Measurements from ENCODE around the gene OR10G3. TPM values are rescaled to one million over a fixed set of nuclear protein-coding genes. Genes with fewer than 3 reads are reported as not detected.

Gene OR10G3
- total and polyA plus RNA-seq, 2 of the 13 experiments (the other 11 are each of a cell fraction or from before 2014, with no cell fraction given): not detected

DNA sequence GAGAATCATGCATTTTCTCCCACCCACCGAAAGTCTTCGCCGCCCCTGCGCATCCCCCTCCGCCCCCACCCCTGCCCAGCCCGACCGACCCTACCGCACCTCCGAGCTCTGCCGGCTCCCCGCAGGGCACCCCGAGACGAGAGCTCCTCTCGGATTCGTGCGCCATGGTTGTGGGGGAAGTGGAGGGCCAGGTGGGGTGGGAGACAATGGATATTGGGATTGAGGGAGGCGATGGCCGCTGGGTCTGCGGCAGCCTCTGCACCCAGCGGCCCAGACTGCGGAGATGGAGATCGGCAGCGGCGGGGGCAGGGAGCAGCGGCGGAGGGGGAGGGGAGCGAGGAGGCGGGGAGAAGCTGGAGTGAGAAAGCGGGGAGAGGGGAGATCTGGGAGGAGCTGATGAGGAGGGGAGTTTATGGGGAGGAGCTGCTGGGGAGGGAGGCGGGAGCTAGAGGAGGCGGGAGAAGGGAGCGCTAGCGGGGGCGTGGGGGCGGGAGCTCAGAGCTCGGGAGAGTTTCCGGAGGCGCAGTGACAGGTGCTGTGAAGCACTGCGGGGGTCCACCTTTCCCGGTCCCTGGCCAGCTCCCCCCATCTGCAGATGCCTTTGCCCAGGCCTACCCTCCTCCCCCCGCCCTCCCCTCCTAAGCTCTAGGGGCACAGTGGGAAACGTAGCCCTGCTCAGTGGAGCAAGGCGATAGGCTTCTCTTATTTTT lies 53.8 kb downstream of the OR10G3 start, which contains the start of gene SALL2 (continued):
- TF ChIP-seq CSRNP1 (CRISPR knock-in tag; IDR thresholded peaks at IDR 0.05) (no peak), RAD51 (IDR thresholded peaks at IDR 0.05; ENCODE audit: borderline replicate concordance) (no peak), SALL2 (CRISPR knock-in tag; IDR thresholded peaks at IDR 0.05) (no peak; the same call in 1 of the 2 replicates), ZNF607 (CRISPR knock-in tag; IDR thresholded peaks at IDR 0.05; ENCODE audit: borderline replicate concordance) (0 out of 2 replicates have a peak, but pooled peaks have one; percentile 23), RBM39 (IDR thresholded peaks at IDR 0.05; ENCODE audit: low read depth, low read length, poor library complexity, severe bottlenecking) (peak; percentile 41), MTF2 (CRISPR knock-in tag; IDR thresholded peaks at IDR 0.05; ENCODE audit: borderline replicate concordance) (no peak), FOXM1 (CRISPR knock-in tag; IDR thresholded peaks at IDR 0.05) (no peak), PREB (CRISPR knock-in tag; IDR thresholded peaks at IDR 0.05) (no peak), JARID2 (CRISPR knock-in tag; IDR thresholded peaks at IDR 0.05; ENCODE audit: insufficient replicate concordance) (no peak), ZFY (CRISPR knock-in tag; IDR thresholded peaks at IDR 0.05) (peak; percentile 45), ATF1 (CRISPR knock-in tag; IDR thresholded peaks at IDR 0.05) (no peak), JDP2 (CRISPR knock-in tag; IDR thresholded peaks at IDR 0.05; ENCODE audit: borderline replicate concordance) (no peak), ZNF577 (CRISPR knock-in tag; IDR thresholded peaks at IDR 0.05; ENCODE audit: borderline replicate concordance, low read depth) (no peak), MXD3 (CRISPR knock-in tag; IDR thresholded peaks at IDR 0.05) (no peak), HNF4G (IDR thresholded peaks at IDR 0.05; ENCODE audit: borderline replicate concordance, low read depth, low read length) (no peak), HNF4G (CRISPR knock-in tag; IDR thresholded peaks at IDR 0.05; ENCODE audit: borderline replicate concordance, low read depth) (no peak)
- TF ChIP-seq, protein P1, sequence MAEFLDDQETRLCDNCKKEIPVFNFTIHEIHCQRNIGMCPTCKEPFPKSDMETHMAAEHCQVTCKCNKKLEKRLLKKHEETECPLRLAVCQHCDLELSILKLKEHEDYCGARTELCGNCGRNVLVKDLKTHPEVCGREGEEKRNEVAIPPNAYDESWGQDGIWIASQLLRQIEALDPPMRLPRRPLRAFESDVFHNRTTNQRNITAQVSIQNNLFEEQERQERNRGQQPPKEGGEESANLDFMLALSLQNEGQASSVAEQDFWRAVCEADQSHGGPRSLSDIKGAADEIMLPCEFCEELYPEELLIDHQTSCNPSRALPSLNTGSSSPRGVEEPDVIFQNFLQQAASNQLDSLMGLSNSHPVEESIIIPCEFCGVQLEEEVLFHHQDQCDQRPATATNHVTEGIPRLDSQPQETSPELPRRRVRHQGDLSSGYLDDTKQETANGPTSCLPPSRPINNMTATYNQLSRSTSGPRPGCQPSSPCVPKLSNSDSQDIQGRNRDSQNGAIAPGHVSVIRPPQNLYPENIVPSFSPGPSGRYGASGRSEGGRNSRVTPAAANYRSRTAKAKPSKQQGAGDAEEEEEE (CRISPR knock-in tag; IDR thresholded peaks at IDR 0.05; ENCODE audit: borderline replicate concordance): no peak
- TF ChIP-seq, protein P2, sequence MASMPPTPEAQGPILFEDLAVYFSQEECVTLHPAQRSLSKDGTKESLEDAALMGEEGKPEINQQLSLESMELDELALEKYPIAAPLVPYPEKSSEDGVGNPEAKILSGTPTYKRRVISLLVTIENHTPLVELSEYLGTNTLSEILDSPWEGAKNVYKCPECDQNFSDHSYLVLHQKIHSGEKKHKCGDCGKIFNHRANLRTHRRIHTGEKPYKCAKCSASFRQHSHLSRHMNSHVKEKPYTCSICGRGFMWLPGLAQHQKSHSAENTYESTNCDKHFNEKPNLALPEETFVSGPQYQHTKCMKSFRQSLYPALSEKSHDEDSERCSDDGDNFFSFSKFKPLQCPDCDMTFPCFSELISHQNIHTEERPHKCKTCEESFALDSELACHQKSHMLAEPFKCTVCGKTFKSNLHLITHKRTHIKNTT (CRISPR knock-in tag; IDR thresholded peaks at IDR 0.05): no peak
- TF ChIP-seq, protein P3, sequence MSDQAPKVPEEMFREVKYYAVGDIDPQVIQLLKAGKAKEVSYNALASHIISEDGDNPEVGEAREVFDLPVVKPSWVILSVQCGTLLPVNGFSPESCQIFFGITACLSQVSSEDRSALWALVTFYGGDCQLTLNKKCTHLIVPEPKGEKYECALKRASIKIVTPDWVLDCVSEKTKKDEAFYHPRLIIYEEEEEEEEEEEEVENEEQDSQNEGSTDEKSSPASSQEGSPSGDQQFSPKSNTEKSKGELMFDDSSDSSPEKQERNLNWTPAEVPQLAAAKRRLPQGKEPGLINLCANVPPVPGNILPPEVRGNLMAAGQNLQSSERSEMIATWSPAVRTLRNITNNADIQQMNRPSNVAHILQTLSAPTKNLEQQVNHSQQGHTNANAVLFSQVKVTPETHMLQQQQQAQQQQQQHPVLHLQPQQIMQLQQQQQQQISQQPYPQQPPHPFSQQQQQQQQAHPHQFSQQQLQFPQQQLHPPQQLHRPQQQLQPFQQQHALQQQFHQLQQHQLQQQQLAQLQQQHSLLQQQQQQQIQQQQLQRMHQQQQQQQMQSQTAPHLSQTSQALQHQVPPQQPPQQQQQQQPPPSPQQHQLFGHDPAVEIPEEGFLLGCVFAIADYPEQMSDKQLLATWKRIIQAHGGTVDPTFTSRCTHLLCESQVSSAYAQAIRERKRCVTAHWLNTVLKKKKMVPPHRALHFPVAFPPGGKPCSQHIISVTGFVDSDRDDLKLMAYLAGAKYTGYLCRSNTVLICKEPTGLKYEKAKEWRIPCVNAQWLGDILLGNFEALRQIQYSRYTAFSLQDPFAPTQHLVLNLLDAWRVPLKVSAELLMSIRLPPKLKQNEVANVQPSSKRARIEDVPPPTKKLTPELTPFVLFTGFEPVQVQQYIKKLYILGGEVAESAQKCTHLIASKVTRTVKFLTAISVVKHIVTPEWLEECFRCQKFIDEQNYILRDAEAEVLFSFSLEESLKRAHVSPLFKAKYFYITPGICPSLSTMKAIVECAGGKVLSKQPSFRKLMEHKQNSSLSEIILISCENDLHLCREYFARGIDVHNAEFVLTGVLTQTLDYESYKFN (CRISPR knock-in tag; conservative IDR thresholded peaks at IDR 0.05): peak; percentile 61

Measured in HepG2 (cell line).